SK-N-SH treated with all-trans-retinoic acid at 6 μM for 48 hours (cell line): ENCODE data around the gene KLHDC3.

Experiments used
- ATAC-seq: fragments of 200-7000 bp; cut with Tn5 transposase; 3 replicates; pipeline ENCODE4 v1.9.1; 2020; ENCODE audit warnings: mild to moderate bottlenecking, moderate library complexity
- ARNTL ChIP-seq: fragments of 450-650 bp; formaldehyde crosslinking; IDR thresholded peaks from 2 replicates; pipeline ENCODE4 v1.5.0; 2020; ENCODE audit warnings: low read depth, mild to moderate bottlenecking, moderate library complexity, borderline replicate concordance
- ESRRG ChIP-seq: fragments of 250-450 bp; sonication (Bioruptor Pico); IDR thresholded peaks from 2 replicates; pipeline ENCODE4 v1.6.1; 2021; ENCODE audit warnings: mild to moderate bottlenecking
- ISL1 ChIP-seq: fragments of 250-450 bp; sonication (Bioruptor Pico); IDR thresholded peaks from 2 replicates; pipeline ENCODE4 v2.1.2; 2022; ENCODE audit warnings: mild to moderate bottlenecking, moderate library complexity
- POU6F1 ChIP-seq: fragments of 250-450 bp; sonication (Bioruptor Pico); IDR thresholded peaks from 2 replicates; pipeline ENCODE4 v1.8.0; 2021; ENCODE audit warnings: low read depth, mild to moderate bottlenecking, moderate library complexity, borderline replicate concordance
- PPARA ChIP-seq: fragments of 250-450 bp; sonication (Bioruptor Pico); IDR thresholded peaks from 2 replicates; pipeline ENCODE4 v1.5.0; 2020; ENCODE audit warnings: mild to moderate bottlenecking, borderline replicate concordance
- SNAI2 ChIP-seq: fragments of 250-450 bp; sonication (Bioruptor Pico); IDR thresholded peaks from 2 replicates; pipeline ENCODE4 v1.5.0; 2020; ENCODE audit warnings: mild to moderate bottlenecking, moderate library complexity
- TCF4 ChIP-seq: fragments of 250-450 bp; sonication (Bioruptor Pico); IDR thresholded peaks from 2 replicates; pipeline ENCODE4 v1.8.0; 2021; ENCODE audit warnings: mild to moderate bottlenecking, moderate library complexity, borderline replicate concordance
- TOX ChIP-seq: fragments of 250-450 bp; sonication (Bioruptor Pico); IDR thresholded peaks from 2 replicates; pipeline ENCODE4 v1.8.0; 2021; ENCODE audit warnings: mild to moderate bottlenecking, moderate library complexity, borderline replicate concordance
- TSHZ2 ChIP-seq: fragments of 250-450 bp; sonication (Bioruptor Pico); IDR thresholded peaks from 2 replicates; pipeline ENCODE4 v1.5.0; 2020; ENCODE audit warnings: mild to moderate bottlenecking, moderate library complexity
- ZC3H10 ChIP-seq: fragments of 250-450 bp; sonication (Bioruptor Pico); IDR thresholded peaks from 2 replicates; pipeline ENCODE4 v1.5.1; 2021; ENCODE audit warnings: mild to moderate bottlenecking, moderate library complexity
- ZFP3 ChIP-seq: fragments of 250-450 bp; sonication (Bioruptor Pico); IDR thresholded peaks from 2 replicates; pipeline ENCODE4 v1.5.0; 2020; ENCODE audit warnings: mild to moderate bottlenecking, moderate library complexity
- ZFP30 ChIP-seq: fragments of 450-650 bp; formaldehyde crosslinking; IDR thresholded peaks from 2 replicates; pipeline ENCODE4 v1.5.0; 2022; ENCODE audit warnings: mild to moderate bottlenecking, moderate library complexity
- ZNF565 ChIP-seq: fragments of 450-650 bp; formaldehyde crosslinking; conservative IDR thresholded peaks from 2 replicates; pipeline ENCODE4 v1.5.0; 2020; ENCODE audit warnings: low read depth, mild to moderate bottlenecking, moderate library complexity
- ZNF70 ChIP-seq: fragments of 450-650 bp; formaldehyde crosslinking; IDR thresholded peaks from 2 replicates; pipeline ENCODE4 v1.5.0; 2020; ENCODE audit warnings: mild to moderate bottlenecking, moderate library complexity
- TF ChIP-seq, protein P1 (sequence below): fragments of 250-450 bp; sonication (Bioruptor Pico); IDR thresholded peaks from 2 replicates; pipeline ENCODE4 v1.8.0; 2020; ENCODE audit warnings: mild to moderate bottlenecking, moderate library complexity, borderline replicate concordance
- TF ChIP-seq, protein P2 (sequence below): fragments of 250-450 bp; sonication (Bioruptor Pico); IDR thresholded peaks from 2 replicates; pipeline ENCODE4 v1.5.1; 2020; ENCODE audit warnings: low read depth, mild to moderate bottlenecking, moderate library complexity
- TF ChIP-seq, protein P3 (sequence below): fragments of 250-450 bp; sonication (Bioruptor Pico); IDR thresholded peaks from 2 replicates; pipeline ENCODE4 v1.5.1; 2021; ENCODE audit warnings: mild to moderate bottlenecking, moderate library complexity

Gene KLHDC3

GRCh38 chr6:43006251-43006650, 7.8 kb upstream of the KLHDC3 start:
- ATAC-seq = no peak
- TF ChIP-seq ARNTL (CRISPR knock-in tag) = no peak

DNA sequence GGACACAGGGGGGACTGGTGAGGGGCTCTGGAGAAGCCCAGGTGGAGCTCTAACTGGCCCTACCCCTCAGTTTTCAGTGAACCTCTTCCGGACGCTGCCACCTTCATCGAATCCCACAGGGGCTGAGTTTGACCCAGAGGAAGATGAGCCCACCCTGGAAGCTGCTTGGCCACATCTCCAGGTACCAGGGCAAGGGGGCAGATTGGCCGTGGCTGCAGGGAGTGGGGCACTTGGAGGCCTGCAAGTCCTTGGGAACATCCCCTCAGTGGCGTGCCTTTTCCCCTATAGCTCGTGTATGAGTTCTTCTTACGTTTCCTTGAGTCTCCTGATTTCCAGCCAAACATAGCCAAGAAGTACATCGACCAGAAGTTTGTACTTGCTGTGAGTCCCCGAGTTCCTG, 6.9 kb upstream of the KLHDC3 start:
- TF ChIP-seq ZNF70 (CRISPR knock-in tag) (no peak), SNAI2 (CRISPR knock-in tag) (no peak), ZFP3 (CRISPR knock-in tag) (no peak), POU6F1 (CRISPR knock-in tag) (no peak), TOX (CRISPR knock-in tag) (no peak)
- TF ChIP-seq, protein P1, sequence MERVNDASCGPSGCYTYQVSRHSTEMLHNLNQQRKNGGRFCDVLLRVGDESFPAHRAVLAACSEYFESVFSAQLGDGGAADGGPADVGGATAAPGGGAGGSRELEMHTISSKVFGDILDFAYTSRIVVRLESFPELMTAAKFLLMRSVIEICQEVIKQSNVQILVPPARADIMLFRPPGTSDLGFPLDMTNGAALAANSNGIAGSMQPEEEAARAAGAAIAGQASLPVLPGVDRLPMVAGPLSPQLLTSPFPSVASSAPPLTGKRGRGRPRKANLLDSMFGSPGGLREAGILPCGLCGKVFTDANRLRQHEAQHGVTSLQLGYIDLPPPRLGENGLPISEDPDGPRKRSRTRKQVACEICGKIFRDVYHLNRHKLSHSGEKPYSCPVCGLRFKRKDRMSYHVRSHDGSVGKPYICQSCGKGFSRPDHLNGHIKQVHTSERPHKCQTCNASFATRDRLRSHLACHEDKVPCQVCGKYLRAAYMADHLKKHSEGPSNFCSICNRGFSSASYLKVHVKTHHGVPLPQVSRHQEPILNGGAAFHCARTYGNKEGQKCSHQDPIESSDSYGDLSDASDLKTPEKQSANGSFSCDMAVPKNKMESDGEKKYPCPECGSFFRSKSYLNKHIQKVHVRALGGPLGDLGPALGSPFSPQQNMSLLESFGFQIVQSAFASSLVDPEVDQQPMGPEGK (CRISPR knock-in tag) = no peak
- ATAC-seq = no peak

DNA sequence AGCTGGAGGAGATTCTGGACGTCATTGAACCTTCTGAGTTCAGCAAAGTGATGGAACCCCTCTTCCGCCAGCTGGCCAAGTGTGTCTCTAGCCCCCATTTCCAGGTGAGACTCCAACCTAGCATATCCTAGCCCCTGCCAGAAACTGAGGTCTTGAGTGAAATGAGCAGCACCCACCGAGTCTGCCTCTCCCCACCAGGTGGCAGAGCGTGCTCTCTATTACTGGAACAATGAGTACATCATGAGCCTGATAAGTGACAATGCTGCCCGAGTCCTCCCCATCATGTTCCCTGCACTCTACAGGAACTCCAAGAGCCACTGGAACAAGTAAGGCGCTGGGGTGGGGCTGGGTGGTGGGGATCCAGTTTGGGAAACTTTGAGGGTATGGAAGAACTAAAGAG, 4.9 kb upstream of the KLHDC3 start:
- no peak for ATAC-seq
- TF ChIP-seq, protein P1 (CRISPR knock-in tag) = no peak
- TF ChIP-seq TSHZ2 (CRISPR knock-in tag) = no peak
- TF ChIP-seq, protein P2, sequence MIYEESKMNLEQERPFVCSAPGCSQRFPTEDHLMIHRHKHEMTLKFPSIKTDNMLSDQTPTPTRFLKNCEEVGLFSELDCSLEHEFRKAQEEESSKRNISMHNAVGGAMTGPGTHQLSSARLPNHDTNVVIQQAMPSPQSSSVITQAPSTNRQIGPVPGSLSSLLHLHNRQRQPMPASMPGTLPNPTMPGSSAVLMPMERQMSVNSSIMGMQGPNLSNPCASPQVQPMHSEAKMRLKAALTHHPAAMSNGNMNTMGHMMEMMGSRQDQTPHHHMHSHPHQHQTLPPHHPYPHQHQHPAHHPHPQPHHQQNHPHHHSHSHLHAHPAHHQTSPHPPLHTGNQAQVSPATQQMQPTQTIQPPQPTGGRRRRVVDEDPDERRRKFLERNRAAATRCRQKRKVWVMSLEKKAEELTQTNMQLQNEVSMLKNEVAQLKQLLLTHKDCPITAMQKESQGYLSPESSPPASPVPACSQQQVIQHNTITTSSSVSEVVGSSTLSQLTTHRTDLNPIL = no peak
- no peak for TF ChIP-seq ESRRG (CRISPR knock-in tag)
- TF ChIP-seq ZFP3 (CRISPR knock-in tag) = no peak
- no peak for TF ChIP-seq TCF4 (CRISPR knock-in tag)
- no peak for TF ChIP-seq ZC3H10
- TF ChIP-seq ISL1 = no peak
- TF ChIP-seq, protein P3, sequence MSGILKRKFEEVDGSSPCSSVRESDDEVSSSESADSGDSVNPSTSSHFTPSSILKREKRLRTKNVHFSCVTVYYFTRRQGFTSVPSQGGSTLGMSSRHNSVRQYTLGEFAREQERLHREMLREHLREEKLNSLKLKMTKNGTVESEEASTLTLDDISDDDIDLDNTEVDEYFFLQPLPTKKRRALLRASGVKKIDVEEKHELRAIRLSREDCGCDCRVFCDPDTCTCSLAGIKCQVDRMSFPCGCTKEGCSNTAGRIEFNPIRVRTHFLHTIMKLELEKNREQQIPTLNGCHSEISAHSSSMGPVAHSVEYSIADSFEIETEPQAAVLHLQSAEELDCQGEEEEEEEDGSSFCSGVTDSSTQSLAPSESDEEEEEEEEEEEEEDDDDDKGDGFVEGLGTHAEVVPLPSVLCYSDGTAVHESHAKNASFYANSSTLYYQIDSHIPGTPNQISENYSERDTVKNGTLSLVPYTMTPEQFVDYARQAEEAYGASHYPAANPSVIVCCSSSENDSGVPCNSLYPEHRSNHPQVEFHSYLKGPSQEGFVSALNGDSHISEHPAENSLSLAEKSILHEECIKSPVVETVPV (CRISPR knock-in tag) = no peak
- no peak for TF ChIP-seq ARNTL (CRISPR knock-in tag)
- TF ChIP-seq ZFP30 (CRISPR knock-in tag) = no peak

DNA sequence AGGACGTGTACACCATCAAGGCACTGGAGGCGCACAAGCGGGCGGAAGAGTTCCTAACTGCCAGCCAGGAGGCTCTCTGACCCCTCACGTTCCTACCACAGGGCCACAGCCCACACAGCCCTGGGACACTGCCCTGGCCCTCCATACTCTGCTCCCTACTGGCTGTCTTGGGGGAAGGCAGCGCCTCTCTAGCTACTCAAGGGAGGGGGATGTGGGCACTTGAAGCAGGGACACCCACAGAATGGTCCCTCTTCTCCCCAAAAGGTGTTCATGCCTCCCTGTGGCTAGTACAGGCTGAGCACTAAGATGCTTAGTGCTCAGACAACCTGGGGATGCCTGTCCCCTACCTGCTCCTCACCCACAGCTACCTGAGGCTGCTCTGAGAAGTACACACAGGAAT, 2.8 kb upstream of the KLHDC3 start:
- no peak for ATAC-seq
- TF ChIP-seq ZNF565 (no peak), ISL1 (no peak), ZFP30 (CRISPR knock-in tag) (no peak), ARNTL (CRISPR knock-in tag) (no peak), PPARA (CRISPR knock-in tag) (no peak)
